ENCODE results near the gene HTR5A. TPM values are rescaled to one million over a fixed set of nuclear protein-coding genes. Genes with fewer than 3 reads are reported as not detected.

HTR5A gene
- total RNA-seq, 1 donor from 2014 or later, result not detected

GRCh38 chr7:155136619-155137243 is 66.6 kb downstream of the HTR5A start:
- intact Hi-C loops (cut with micrococcal nuclease), result no loop called here

Other genes starting within 250 kb of the HTR5A start
- 27.3 and 28.3 TPM in 2 replicates for gene PAXIP1, start 67.2 kb upstream of the HTR5A start, total RNA-seq
- gene INSIG1, start 227.6 kb downstream of the HTR5A start, total RNA-seq, result 88.8 and 90.6 TPM in 2 replicates

Measured in T-helper 1 cell treated with Interleukin-12 subunit alpha and Interleukin-12 subunit beta and Interleukin-4 antibody, amounts not matched to agents 30 ng/mL and 1 ng/mL, for 36 hours (primary cell).